Measurements from ENCODE around the gene FXYD7. TPM values are rescaled to one million over a fixed set of nuclear protein-coding genes. Genes with fewer than 3 reads are reported as not detected.

The FXYD7 gene
- total and polyA plus RNA-seq, 2 of the 13 experiments (the other 11 are each of a cell fraction or from before 2014, with no cell fraction given) = 0.55 TPM; not detected in 1

- TF ChIP-seq ZNF407 (CRISPR knock-in tag; IDR thresholded peaks at IDR 0.05; ENCODE audit: not compliant biosample characterization) (no peak), ZNF207 (IDR thresholded peaks at IDR 0.05; ENCODE audit: borderline replicate concordance) (no peak), ATF6 (CRISPR knock-in tag; conservative IDR thresholded peaks at IDR 0.05) (no peak), ZNF589 (CRISPR knock-in tag; conservative IDR thresholded peaks at IDR 0.05) (no peak), ZBTB42 (CRISPR knock-in tag; IDR thresholded peaks at IDR 0.05) (no peak), TCF7L2 (IDR thresholded peaks at IDR 0.05; ENCODE audit: low read depth, low read length) (no peak), ZNF180 (CRISPR knock-in tag; IDR thresholded peaks at IDR 0.05; ENCODE audit: borderline replicate concordance, low read depth) (no peak), CTCF (CRISPR knock-in tag; IDR thresholded peaks at IDR 0.05) (no peak), SETDB1 (CRISPR knock-in tag; IDR thresholded peaks at IDR 0.05; ENCODE audit: borderline replicate concordance) (no peak), ZGPAT (CRISPR knock-in tag; IDR thresholded peaks at IDR 0.05) (no peak), FOXA3 (CRISPR knock-in tag; IDR thresholded peaks at IDR 0.05) (no peak), ZNF607 (CRISPR knock-in tag; IDR thresholded peaks at IDR 0.05; ENCODE audit: borderline replicate concordance) (no peak)
These were observed 41.8 kb downstream of the FXYD7 start (continued) for GRCh38 chr19:35184884-35185283.

Measured in HepG2 (cell line).